PC-3 (cell line): ENCODE measurements around the gene TNFRSF6B. TPM values are rescaled to one million over a fixed set of nuclear protein-coding genes. Genes with fewer than 3 reads are reported as not detected.

Experiments
- ATAC-seq: fragments of 200-7000 bp; cut with Tn5 transposase; 2 replicates; pipeline ENCODE4 v1.9.1; 2020; ENCODE audit warnings: mild to moderate bottlenecking, moderate library complexity
- BruUV-seq: library from RNA; stranded (reverse); fragments of 400-500 nt; replicated peaks from 2 replicates; lab custom pipeline; 2021; lab: Mats Ljungman, UMichigan
- CTCF ChIA-PET: fragments of 300-600 bp; sonication (Branson Sonifier 250); formaldehyde crosslinking; loops from one replicate; lab custom pipeline; 2022; ENCODE audit warnings: antibody characterized with exemption; lab: Charles Lee
- POLR2A ChIA-PET: fragments of 300-600 bp; sonication (Branson Sonifier 250); formaldehyde crosslinking; loops from one replicate; lab custom pipeline; 2022; ENCODE audit warnings: antibody characterized with exemption; ENCODE audit not compliant: unreplicated experiment; lab: Charles Lee
- DNase-seq: peaks from one replicate; pipeline ENCODE4 v3.0.0-alpha.2; 2015
- H2AFZ ChIP-seq: fragments of 300-600 bp; sonication (generic); 2 replicates; pipeline ENCODE4 v1.6.0; 2016; ENCODE audit warnings: antibody characterized with exemption, low read length
- H3F3A ChIP-seq: fragments of 300-600 bp; sonication (generic); one replicate; pipeline ENCODE4 v1.6.0; 2017; ENCODE audit warnings: antibody characterized with exemption, low read length, control low read depth, mild to moderate bottlenecking; ENCODE audit not compliant: unreplicated experiment
- H3K27ac ChIP-seq: fragments of 300-600 bp; sonication (generic); 2 replicates; pipeline ENCODE4 v1.5.1; 2016; ENCODE audit warnings: mild to moderate bottlenecking, low read length
- H3K27me3 ChIP-seq: fragments of 300-600 bp; sonication (generic); 2 replicates; pipeline ENCODE4 v1.6.1; 2016; ENCODE audit warnings: low read length, mixed read lengths
- H3K36me3 ChIP-seq: fragments of 300-600 bp; sonication (generic); 2 replicates; pipeline ENCODE4 v1.6.1; 2016; ENCODE audit warnings: low read depth, mixed run types, low read length, mixed read lengths
- H3K4me1 ChIP-seq: fragments of 300-600 bp; sonication (generic); 2 replicates; pipeline ENCODE4 v1.5.1; 2016; ENCODE audit warnings: low read length; ENCODE audit not compliant: insufficient read depth
- H3K4me2 ChIP-seq: fragments of 300-600 bp; sonication (generic); 2 replicates; pipeline ENCODE4 v1.6.0; 2016; ENCODE audit warnings: low read length
- H3K4me3 ChIP-seq: fragments of 300-600 bp; sonication (generic); 2 replicates; pipeline ENCODE4 v1.5.1; 2016; ENCODE audit warnings: mild to moderate bottlenecking, low read length, mixed read lengths
- H3K79me2 ChIP-seq: fragments of 300-600 bp; sonication (generic); 2 replicates; pipeline ENCODE4 v1.6.1; 2017; ENCODE audit warnings: low read length, mixed read lengths
- H3K9ac ChIP-seq: fragments of 300-600 bp; sonication (generic); 2 replicates; pipeline ENCODE4 v1.6.0; 2016; ENCODE audit warnings: mild to moderate bottlenecking, low read length
- H3K9me2 ChIP-seq: fragments of 300-600 bp; sonication (generic); replicated peaks from 2 replicates; pipeline ENCODE4 v1.6.1; 2016; ENCODE audit warnings: mixed run types, low read length, mixed read lengths
- H3K9me3 ChIP-seq: fragments of 300-600 bp; sonication (generic); 2 replicates; pipeline ENCODE4 v1.6.1; 2016; ENCODE audit warnings: low read length, mixed read lengths
- H4K20me1 ChIP-seq: fragments of 300-600 bp; sonication (generic); 2 replicates; pipeline ENCODE4 v1.6.1; 2016; ENCODE audit warnings: low read length, mixed read lengths
- EZH2 ChIP-seq: fragments of 300-600 bp; sonication (generic); IDR thresholded peaks from one replicate; pipeline ENCODE4 v1.6.1; 2017; ENCODE audit warnings: antibody characterized with exemption, mild to moderate bottlenecking, low read length; ENCODE audit not compliant: unreplicated experiment
- EZH2phosphoT487 ChIP-seq: fragments of 300-600 bp; sonication (generic); IDR thresholded peaks from 2 replicates; pipeline ENCODE4 v1.6.1; 2018; ENCODE audit warnings: mild to moderate bottlenecking, antibody characterized with exemption, low read length, borderline replicate concordance
- intact Hi-C: fragments of 100-400 bp; cut with micrococcal nuclease; formaldehyde crosslinking; loops from 2 replicates; pipeline ENCODE4 v1.9.0; 2023
- total RNA-seq: library from RNA; depleted of rRNA; stranded (reverse); fragments of >200 nt; gene quantifications from 2 replicates; pipeline ENCODE4 v1.2.3, GENCODE V29; 2014
- TF ChIP-seq, protein P1 (sequence below): fragments of 300-600 bp; sonication (generic); conservative IDR thresholded peaks from 2 replicates; pipeline ENCODE4 v1.5.1; 2017; ENCODE audit warnings: antibody characterized with exemption, low read depth, mild to moderate bottlenecking, low read length

The TNFRSF6B gene
- total RNA-seq, 1 experiment from 2014 or later: 41.6 TPM

- TF ChIP-seq, protein P1, sequence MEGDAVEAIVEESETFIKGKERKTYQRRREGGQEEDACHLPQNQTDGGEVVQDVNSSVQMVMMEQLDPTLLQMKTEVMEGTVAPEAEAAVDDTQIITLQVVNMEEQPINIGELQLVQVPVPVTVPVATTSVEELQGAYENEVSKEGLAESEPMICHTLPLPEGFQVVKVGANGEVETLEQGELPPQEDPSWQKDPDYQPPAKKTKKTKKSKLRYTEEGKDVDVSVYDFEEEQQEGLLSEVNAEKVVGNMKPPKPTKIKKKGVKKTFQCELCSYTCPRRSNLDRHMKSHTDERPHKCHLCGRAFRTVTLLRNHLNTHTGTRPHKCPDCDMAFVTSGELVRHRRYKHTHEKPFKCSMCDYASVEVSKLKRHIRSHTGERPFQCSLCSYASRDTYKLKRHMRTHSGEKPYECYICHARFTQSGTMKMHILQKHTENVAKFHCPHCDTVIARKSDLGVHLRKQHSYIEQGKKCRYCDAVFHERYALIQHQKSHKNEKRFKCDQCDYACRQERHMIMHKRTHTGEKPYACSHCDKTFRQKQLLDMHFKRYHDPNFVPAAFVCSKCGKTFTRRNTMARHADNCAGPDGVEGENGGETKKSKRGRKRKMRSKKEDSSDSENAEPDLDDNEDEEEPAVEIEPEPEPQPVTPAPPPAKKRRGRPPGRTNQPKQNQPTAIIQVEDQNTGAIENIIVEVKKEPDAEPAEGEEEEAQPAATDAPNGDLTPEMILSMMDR: no peak
- no peak for TF ChIP-seq EZH2phosphoT487
- no peak for TF ChIP-seq EZH2
- Histone ChIP-seq H3K4me2 (no peak overlapping the region), H3F3A (no peaks in the 10 kb centered on the region), H3K9ac (no peak overlapping the region), H3K9me3 (no peaks in the 10 kb centered on the region), H3K27me3 (no peaks in the 10 kb centered on the region), H3K27ac (no peak overlapping the region), H4K20me1 (no peaks in the 10 kb centered on the region), H2AFZ (no peak overlapping the region), H3K4me3 (no peak overlapping the region), H3K36me3 (peaks cover 22% of the 10 kb centered on the region), H3K79me2 (peaks cover 10% of the 10 kb centered on the region), H3K9me2 (no peaks in the 10 kb centered on the region), H3K4me1 (peaks cover 9% of the 10 kb centered on the region)
- no TSS peak for BruUV-seq
- peak; percentile 16; the same call in 1 of the 2 replicates for ATAC-seq
- no peak for DNase-seq
- intact Hi-C loops: no loop called here
- CTCF ChIA-PET: no interaction called here
- POLR2A ChIA-PET: no interaction called here
Measured at GRCh38 chr20:63745961-63746731, 49.7 kb downstream of the TNFRSF6B start.

DNA sequence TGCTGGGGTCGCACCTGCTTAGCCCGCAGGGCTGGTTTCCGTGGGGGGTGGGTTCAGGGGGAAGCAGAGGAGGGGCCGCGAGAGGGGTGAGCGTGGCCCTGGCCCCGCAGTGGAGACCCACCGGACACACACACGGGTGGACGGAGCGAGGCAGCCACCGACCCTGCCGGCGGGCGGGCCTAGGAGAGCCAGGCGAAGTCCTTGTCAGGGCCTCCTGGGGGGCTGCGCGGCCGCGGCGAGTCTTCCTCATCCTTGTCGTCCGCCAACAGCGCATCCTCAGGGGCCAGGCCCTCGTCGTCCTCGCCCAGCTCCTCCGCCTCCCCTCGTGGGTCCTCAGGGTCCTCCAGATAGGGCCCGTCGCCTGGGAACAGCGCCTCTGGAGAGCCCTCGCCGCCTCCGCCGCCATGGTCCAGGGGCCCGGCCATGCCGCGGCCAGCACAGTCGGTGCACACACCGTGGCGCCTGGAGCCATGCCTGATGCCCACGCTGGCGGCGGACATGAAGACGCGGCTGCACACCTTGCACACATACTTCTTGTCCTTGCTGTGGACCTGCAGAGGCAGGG is 50.4 kb downstream of the TNFRSF6B start:
- no peaks in the 10 kb centered on the region for H3K9me2 ChIP-seq
- no peak overlapping the region for H3K9ac ChIP-seq
- H3K4me1 ChIP-seq: peaks cover 2% of the 10 kb centered on the region
- no peak for TF ChIP-seq EZH2phosphoT487
- TF ChIP-seq, protein P1: no peak
- no peak for TF ChIP-seq EZH2
- no peak overlapping the region for H3K4me2 ChIP-seq
- no peak for DNase-seq
- POLR2A ChIA-PET: no interaction called here
- no peak overlapping the region for H3K4me3 ChIP-seq
- no TSS peak for BruUV-seq
- intact Hi-C loops: no loop called here
- CTCF ChIA-PET: no interaction called here
- H4K20me1 ChIP-seq: no peaks in the 10 kb centered on the region
- no peaks in the 10 kb centered on the region for H3K9me3 ChIP-seq
- no peaks in the 10 kb centered on the region for H3K27me3 ChIP-seq
- peaks cover 20% of the 10 kb centered on the region for H3K36me3 ChIP-seq
- H3F3A ChIP-seq: no peaks in the 10 kb centered on the region
- no peak for ATAC-seq
- no peak overlapping the region for H2AFZ ChIP-seq
- peaks cover 4% of the 10 kb centered on the region for H3K79me2 ChIP-seq
- no peak overlapping the region for H3K27ac ChIP-seq

- BruUV-seq: no TSS peak
Measured at GRCh38 chr20:63747622-63748069, 51.2 kb downstream of the TNFRSF6B start.

More at GRCh38 chr20:63747622-63748069, 51.2 kb downstream of the TNFRSF6B start:
- no peak overlapping the region for H3K4me2 ChIP-seq
- H3K36me3 ChIP-seq: peaks cover 13% of the 10 kb centered on the region
- no peak for TF ChIP-seq EZH2
- TF ChIP-seq, protein P1: no peak
- no peak for TF ChIP-seq EZH2phosphoT487
- ChIA-PET POLR2A (no interaction called here), CTCF (interaction anchor here (0.6 kb wide), 1 partner anchor 25 kb away, joined by 3 read pairs; no protein-coding TSS in a partner anchor)
- DNase-seq (no peak), ATAC-seq (no peak)
- H4K20me1 ChIP-seq: no peaks in the 10 kb centered on the region
- H3K9ac ChIP-seq: no peak overlapping the region
- no peaks in the 10 kb centered on the region for H3F3A ChIP-seq
- no peak overlapping the region for H3K4me3 ChIP-seq
- no peaks in the 10 kb centered on the region for H3K4me1 ChIP-seq
- intact Hi-C loops: no loop called here
- H3K27ac ChIP-seq: no peak overlapping the region
- no peaks in the 10 kb centered on the region for H3K9me3 ChIP-seq
- no peaks in the 10 kb centered on the region for H3K9me2 ChIP-seq
- H3K79me2 ChIP-seq: no peaks in the 10 kb centered on the region
- no peak overlapping the region for H2AFZ ChIP-seq
- H3K27me3 ChIP-seq: no peaks in the 10 kb centered on the region
